ENCODE results near the gene FAIM2. TPM values are rescaled to one million over a fixed set of nuclear protein-coding genes. Genes with fewer than 3 reads are reported as not detected.

Gene FAIM2
- total and polyA plus RNA-seq, 2 experiments from 2014 or later, result 0.86 to 4.6 TPM

- Histone ChIP-seq H3K4me3 (no peak overlapping the region), H3K27me3 (replicated peaks; ENCODE audit: insufficient read depth) (no peaks in the 10 kb centered on the region), H3K36me3 (ENCODE audit: low read depth) (no peaks in the 10 kb centered on the region), H3F3A (ENCODE audit: insufficient read depth) (no peaks in the 10 kb centered on the region), H3K27ac (no peak overlapping the region), H3K9ac (no peak overlapping the region), H2AFZ (no peak overlapping the region), H4K20me1 (ENCODE audit: insufficient read depth) (no peaks in the 10 kb centered on the region), H3K79me2 (ENCODE audit: insufficient read depth) (no peaks in the 10 kb centered on the region), H3K9me3 (ENCODE audit: low read depth) (no peaks in the 10 kb centered on the region), H3K4me2 (ENCODE audit: unreplicated experiment) (no peak overlapping the region), H3K4me1 (ENCODE audit: insufficient read depth) (no peaks in the 10 kb centered on the region), H3K9me2 (ENCODE audit: insufficient read depth) (no peaks in the 10 kb centered on the region)
- WGBS, 2 experiments (ENCODE audit: low coverage in 1 of 2, low lambda C conversion rate in 2 of 2, missing lambda C conversion rate in 2 of 2), result 86 to 89% methylated on average over 13 to 16 of the region's 16 CpGs
- in situ Hi-C loops (cut with MboI), result no loop called here
- DNase-seq, result no peak
- TF ChIP-seq EZH2phosphoT487 (IDR thresholded peaks at IDR 0.05; ENCODE audit: insufficient read depth, low read depth) (no peak), EZH2 (IDR thresholded peaks at IDR 0.05; ENCODE audit: insufficient read depth, poor library complexity, severe bottlenecking) (no peak)
Observed at GRCh38 chr12:49902399-49903350, 1.0 kb downstream of the FAIM2 start.

GRCh38 chr12:49901986-49902385, 1.7 kb downstream of the FAIM2 start:
- Histone ChIP-seq H3K27me3 (replicated peaks; ENCODE audit: insufficient read depth) (no peaks in the 10 kb centered on the region), H2AFZ (no peak overlapping the region), H3K4me2 (ENCODE audit: unreplicated experiment) (no peak overlapping the region), H3K79me2 (ENCODE audit: insufficient read depth) (no peaks in the 10 kb centered on the region), H3K36me3 (ENCODE audit: low read depth) (no peaks in the 10 kb centered on the region), H3K4me1 (ENCODE audit: insufficient read depth) (no peaks in the 10 kb centered on the region), H3K4me3 (no peak overlapping the region), H3K9ac (no peak overlapping the region), H3K9me2 (ENCODE audit: insufficient read depth) (no peaks in the 10 kb centered on the region), H3K9me3 (ENCODE audit: low read depth) (no peaks in the 10 kb centered on the region), H3F3A (ENCODE audit: insufficient read depth) (no peaks in the 10 kb centered on the region), H4K20me1 (ENCODE audit: insufficient read depth) (no peaks in the 10 kb centered on the region), H3K27ac (no peak overlapping the region)
- 84 to 89% methylated on average over 5 of the region's 5 CpGs for WGBS, 2 experiments (ENCODE audit: low coverage in 1 of 2, low lambda C conversion rate in 2 of 2, missing lambda C conversion rate in 2 of 2)
- in situ Hi-C loops (cut with MboI), result no loop called here
- no peak for DNase-seq
- no peak for TF ChIP-seq EZH2 (IDR thresholded peaks at IDR 0.05; ENCODE audit: insufficient read depth, poor library complexity, severe bottlenecking)
- TF ChIP-seq EZH2phosphoT487 (IDR thresholded peaks at IDR 0.05; ENCODE audit: insufficient read depth, low read depth), result no peak

GRCh38 chr12:49901026-49901425, 2.7 kb downstream of the FAIM2 start:
- in situ Hi-C loops (cut with MboI), result no loop called here
- Histone ChIP-seq H3K36me3 (ENCODE audit: low read depth) (no peaks in the 10 kb centered on the region), H3K4me2 (ENCODE audit: unreplicated experiment) (no peak overlapping the region), H3K9me2 (ENCODE audit: insufficient read depth) (no peaks in the 10 kb centered on the region), H3K79me2 (ENCODE audit: insufficient read depth) (no peaks in the 10 kb centered on the region), H3F3A (ENCODE audit: insufficient read depth) (no peaks in the 10 kb centered on the region), H3K4me3 (no peak overlapping the region), H4K20me1 (ENCODE audit: insufficient read depth) (no peaks in the 10 kb centered on the region), H3K27ac (no peak overlapping the region), H2AFZ (no peak overlapping the region), H3K9ac (no peak overlapping the region), H3K27me3 (replicated peaks; ENCODE audit: insufficient read depth) (no peaks in the 10 kb centered on the region), H3K4me1 (ENCODE audit: insufficient read depth) (no peaks in the 10 kb centered on the region), H3K9me3 (ENCODE audit: low read depth) (no peaks in the 10 kb centered on the region)
- WGBS, 2 experiments (ENCODE audit: low coverage in 1 of 2, low lambda C conversion rate in 2 of 2, missing lambda C conversion rate in 2 of 2), result 31 to 48% methylated on average over 4 of the region's 4 CpGs
- no peak for DNase-seq
- TF ChIP-seq EZH2 (IDR thresholded peaks at IDR 0.05; ENCODE audit: insufficient read depth, poor library complexity, severe bottlenecking) (no peak), EZH2phosphoT487 (IDR thresholded peaks at IDR 0.05; ENCODE audit: insufficient read depth, low read depth) (no peak)

- Histone ChIP-seq H4K20me1 (ENCODE audit: insufficient read depth) (no peaks in the 10 kb centered on the region), H3K4me1 (ENCODE audit: insufficient read depth) (no peaks in the 10 kb centered on the region), H3K36me3 (ENCODE audit: low read depth) (no peaks in the 10 kb centered on the region), H3K9me2 (ENCODE audit: insufficient read depth) (no peaks in the 10 kb centered on the region), H3K79me2 (ENCODE audit: insufficient read depth) (no peaks in the 10 kb centered on the region), H3K4me3 (no peak overlapping the region), H3K9me3 (ENCODE audit: low read depth) (no peaks in the 10 kb centered on the region), H3F3A (ENCODE audit: insufficient read depth) (no peaks in the 10 kb centered on the region), H3K27ac (no peak overlapping the region), H3K9ac (no peak overlapping the region), H3K27me3 (replicated peaks; ENCODE audit: insufficient read depth) (no peaks in the 10 kb centered on the region), H2AFZ (no peak overlapping the region), H3K4me2 (ENCODE audit: unreplicated experiment) (no peak overlapping the region)
- in situ Hi-C loops (cut with MboI), result no loop called here
- TF ChIP-seq EZH2phosphoT487 (IDR thresholded peaks at IDR 0.05; ENCODE audit: insufficient read depth, low read depth) (no peak), EZH2 (IDR thresholded peaks at IDR 0.05; ENCODE audit: insufficient read depth, poor library complexity, severe bottlenecking) (no peak)
- no peak for DNase-seq
- WGBS, 2 experiments (ENCODE audit: low coverage in 1 of 2, low lambda C conversion rate in 2 of 2, missing lambda C conversion rate in 2 of 2), result 55 to 74% methylated on average over 6 of the region's 6 CpGs
Observed at GRCh38 chr12:49900371-49900770, 3.3 kb downstream of the FAIM2 start.

All from GM23248 (cell line).